HG02840 (cell line): ENCODE results near the gene GAK.

Experiments
- ATAC-seq: cut with Tn5 transposase; IDR thresholded peaks from one replicate; pipeline ENCODE4 v1.9.1; 2021; ENCODE audit warnings: mild to moderate bottlenecking, moderate library complexity, moderate number of reproducible peaks; ENCODE audit not compliant: unreplicated experiment, low FRiP score

The GAK gene

GRCh38 chr4:834368-835147, 97.6 kb downstream of the GAK start:
- ATAC-seq, result no peak

- no peak for ATAC-seq
Measured at GRCh38 chr4:833731-834367, 98.3 kb downstream of the GAK start.

- no peak for ATAC-seq
Measured at GRCh38 chr4:833156-833555, 99.0 kb downstream of the GAK start.

- no peak for ATAC-seq
Measured at GRCh38 chr4:832536-832935, 99.6 kb downstream of the GAK start.

GRCh38 chr4:832108-832507, 100.0 kb downstream of the GAK start:
- no peak for ATAC-seq

GRCh38 chr4:831483-831805, 100.7 kb downstream of the GAK start:
- ATAC-seq, result no peak

- no peak for ATAC-seq
Measured at GRCh38 chr4:830601-831482, 101.3 kb downstream of the GAK start.

- ATAC-seq, result no peak
Measured at GRCh38 chr4:829761-830600, 102.1 kb downstream of the GAK start.

GRCh38 chr4:829291-829690, 102.8 kb downstream of the GAK start:
- ATAC-seq, result no peak

GRCh38 chr4:828641-829271, 103.4 kb downstream of the GAK start:
- no peak for ATAC-seq

- ATAC-seq, result no peak
Measured at GRCh38 chr4:827209-828081, 104.7 kb downstream of the GAK start.

GRCh38 chr4:826508-827208, 105.5 kb downstream of the GAK start:
- no peak for ATAC-seq

GRCh38 chr4:825971-826330, 106.2 kb downstream of the GAK start, which contains the start of gene CPLX1:
Gene CPLX1, minus strand, starts transcription at chr4:826129. Its CDS starts 1,607 bp downstream, at chr4:824522.
- ATAC-seq, result no peak

GRCh38 chr4:825063-825970, 106.8 kb downstream of the GAK start:
- ATAC-seq, result no peak

- no peak for ATAC-seq
Measured at GRCh38 chr4:824461-825062, 107.6 kb downstream of the GAK start.

- no peak for ATAC-seq
Measured at GRCh38 chr4:823761-824460, 108.2 kb downstream of the GAK start.
